ENCODE measurements around the gene KMT2C.

DNA sequence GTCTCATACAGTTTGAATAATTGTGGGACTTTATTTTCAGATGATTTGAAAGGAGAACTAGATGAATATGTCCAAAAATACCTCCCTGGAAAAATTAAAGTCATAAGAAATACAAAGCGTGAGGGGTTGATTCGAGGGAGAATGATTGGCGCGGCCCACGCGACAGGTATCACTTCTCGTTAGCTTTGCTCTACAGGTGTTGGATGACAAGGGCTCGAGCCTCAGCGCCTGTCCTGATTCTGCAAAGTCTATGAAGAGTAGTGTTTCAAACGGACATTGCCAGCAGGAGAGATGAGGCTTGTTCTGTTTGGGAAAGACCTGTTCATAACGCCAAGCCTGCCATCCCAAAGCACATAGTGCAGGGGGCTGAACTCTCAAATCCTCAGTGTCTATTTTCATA lies 330.6 kb downstream of the KMT2C start:
- no peak for TF ChIP-seq EZH2phosphoT487 (conservative IDR thresholded peaks at IDR 0.05; ENCODE audit: low read length)
- TF ChIP-seq, protein P1, sequence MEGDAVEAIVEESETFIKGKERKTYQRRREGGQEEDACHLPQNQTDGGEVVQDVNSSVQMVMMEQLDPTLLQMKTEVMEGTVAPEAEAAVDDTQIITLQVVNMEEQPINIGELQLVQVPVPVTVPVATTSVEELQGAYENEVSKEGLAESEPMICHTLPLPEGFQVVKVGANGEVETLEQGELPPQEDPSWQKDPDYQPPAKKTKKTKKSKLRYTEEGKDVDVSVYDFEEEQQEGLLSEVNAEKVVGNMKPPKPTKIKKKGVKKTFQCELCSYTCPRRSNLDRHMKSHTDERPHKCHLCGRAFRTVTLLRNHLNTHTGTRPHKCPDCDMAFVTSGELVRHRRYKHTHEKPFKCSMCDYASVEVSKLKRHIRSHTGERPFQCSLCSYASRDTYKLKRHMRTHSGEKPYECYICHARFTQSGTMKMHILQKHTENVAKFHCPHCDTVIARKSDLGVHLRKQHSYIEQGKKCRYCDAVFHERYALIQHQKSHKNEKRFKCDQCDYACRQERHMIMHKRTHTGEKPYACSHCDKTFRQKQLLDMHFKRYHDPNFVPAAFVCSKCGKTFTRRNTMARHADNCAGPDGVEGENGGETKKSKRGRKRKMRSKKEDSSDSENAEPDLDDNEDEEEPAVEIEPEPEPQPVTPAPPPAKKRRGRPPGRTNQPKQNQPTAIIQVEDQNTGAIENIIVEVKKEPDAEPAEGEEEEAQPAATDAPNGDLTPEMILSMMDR (IDR thresholded peaks at IDR 0.05; ENCODE audit: insufficient read depth, low read length, poor library complexity, severe bottlenecking) = no peak
